ENCODE results near the gene CYTH1.

Gene CYTH1

GRCh38 chr17:78785011-78785662 is 3.1 kb upstream of the CYTH1 start:
- no peak for TF ChIP-seq CTCF (IDR thresholded peaks at IDR 0.05; ENCODE audit: low read depth, low read length, missing control alignments)
- H3K27ac ChIP-seq, result no peak overlapping the region
- in situ Hi-C loops (cut with HindIII; ENCODE audit: low pct_ligation_motif_present, low sequenced_read_pairs), result no loop called here
- no peaks in the 10 kb centered on the region for H3K27me3 ChIP-seq (replicated peaks)
- H3K4me3 ChIP-seq (ENCODE audit: low read depth, low read length), result no peak overlapping the region
- no peaks in the 10 kb centered on the region for H3K36me3 ChIP-seq (replicated peaks)
- DNase-seq, result no peak

GRCh38 chr17:78784352-78784751 is 2.3 kb upstream of the CYTH1 start:
- in situ Hi-C loops (cut with HindIII; ENCODE audit: low pct_ligation_motif_present, low sequenced_read_pairs), result no loop called here
- no peaks in the 10 kb centered on the region for H3K27me3 ChIP-seq (replicated peaks)
- H3K4me3 ChIP-seq (ENCODE audit: low read depth, low read length), result no peak overlapping the region
- no peak for TF ChIP-seq CTCF (IDR thresholded peaks at IDR 0.05; ENCODE audit: low read depth, low read length, missing control alignments)
- DNase-seq, result no peak
- no peak overlapping the region for H3K27ac ChIP-seq
- H3K36me3 ChIP-seq (replicated peaks), result no peaks in the 10 kb centered on the region

GRCh38 chr17:78783711-78784324 is 1.7 kb upstream of the CYTH1 start:
- no peaks in the 10 kb centered on the region for H3K36me3 ChIP-seq (replicated peaks)
- H3K27me3 ChIP-seq (replicated peaks), result no peaks in the 10 kb centered on the region
- no peak overlapping the region for H3K27ac ChIP-seq
- in situ Hi-C loops (cut with HindIII; ENCODE audit: low pct_ligation_motif_present, low sequenced_read_pairs), result no loop called here
- no peak for TF ChIP-seq CTCF (IDR thresholded peaks at IDR 0.05; ENCODE audit: low read depth, low read length, missing control alignments)
- no peak overlapping the region for H3K4me3 ChIP-seq (ENCODE audit: low read depth, low read length)
- DNase-seq, result no peak

GRCh38 chr17:78781104-78781892 is 775 bp downstream of the CYTH1 start:
- Histone ChIP-seq H3K27ac (no peak overlapping the region), H3K27me3 (replicated peaks) (no peaks in the 10 kb centered on the region), H3K36me3 (replicated peaks) (no peaks in the 10 kb centered on the region), H3K4me3 (ENCODE audit: low read depth, low read length) (peak overlapping the region; percentile 71)
- no peak for TF ChIP-seq CTCF (IDR thresholded peaks at IDR 0.05; ENCODE audit: low read depth, low read length, missing control alignments)
- in situ Hi-C loops (cut with HindIII; ENCODE audit: low pct_ligation_motif_present, low sequenced_read_pairs), result no loop called here
- DNase-seq, result no peak

- Histone ChIP-seq H3K27ac (no peak overlapping the region), H3K36me3 (replicated peaks) (no peaks in the 10 kb centered on the region), H3K4me3 (ENCODE audit: low read depth, low read length) (no peak overlapping the region), H3K27me3 (replicated peaks) (no peaks in the 10 kb centered on the region)
- no peak for TF ChIP-seq CTCF (IDR thresholded peaks at IDR 0.05; ENCODE audit: low read depth, low read length, missing control alignments)
- DNase-seq, result no peak
- in situ Hi-C loops (cut with HindIII; ENCODE audit: low pct_ligation_motif_present, low sequenced_read_pairs), result no loop called here
These were observed 1.7 kb downstream of the CYTH1 start for GRCh38 chr17:78780335-78780734.

All from brain microvascular endothelial cell (primary cell).